ENCODE results near the gene GRM7. TPM values are rescaled to one million over a fixed set of nuclear protein-coding genes. Genes with fewer than 3 reads are reported as not detected.
A peak's percentile ranks its signal among the peaks of the same experiment; 100 is the strongest.

The GRM7 gene
- total and polyA plus RNA-seq, 2 experiments from 2014 or later: 1.7 to 2.7 TPM

- H3K79me2 ChIP-seq: no peaks in the 10 kb centered on the region
Observed at GRCh38 chr3:7305561-7305960, 444.6 kb downstream of the GRM7 start.

GRCh38 chr3:7306901-7307300 lies 446.0 kb downstream of the GRM7 start:
- no peak for TF ChIP-seq CTCF (IDR thresholded peaks at IDR 0.05; ENCODE audit: poor library complexity)
- TF ChIP-seq EZH2phosphoT487 (IDR thresholded peaks at IDR 0.05; ENCODE audit: low read depth, severe bottlenecking, unreplicated experiment): no peak
- TF ChIP-seq EZH2 (IDR thresholded peaks at IDR 0.05; ENCODE audit: borderline replicate concordance): no peak
- no peak for DNase-seq (ENCODE audit: low spot score)
- no peak overlapping the region for H3K4me3 ChIP-seq
- no peaks in the 10 kb centered on the region for H3K9me2 ChIP-seq (replicated peaks; ENCODE audit: insufficient read depth)
- H3K4me1 ChIP-seq (ENCODE audit: insufficient read depth): no peaks in the 10 kb centered on the region
- H3K27me3 ChIP-seq: no peaks in the 10 kb centered on the region
- no peak overlapping the region for H2AFZ ChIP-seq
- no peaks in the 10 kb centered on the region for H3K9me3 ChIP-seq (ENCODE audit: low read depth)
- H3K4me2 ChIP-seq: no peak overlapping the region
- no peaks in the 10 kb centered on the region for H3K79me2 ChIP-seq
- H4K20me1 ChIP-seq (ENCODE audit: insufficient read depth, poor library complexity, severe bottlenecking): no peaks in the 10 kb centered on the region
- WGBS (ENCODE audit: low lambda C conversion rate, missing lambda C conversion rate): 81% methylated on average over 3 of the region's 3 CpGs
- no peaks in the 10 kb centered on the region for H3K36me3 ChIP-seq (replicated peaks; ENCODE audit: insufficient read depth, low read depth)
- no peak overlapping the region for H3K27ac ChIP-seq

More at GRCh38 chr3:7305561-7305960, 444.6 kb downstream of the GRM7 start:
- Histone ChIP-seq H3K27me3 (no peaks in the 10 kb centered on the region), H3K36me3 (replicated peaks; ENCODE audit: insufficient read depth, low read depth) (no peaks in the 10 kb centered on the region), H3K9me3 (ENCODE audit: low read depth) (no peaks in the 10 kb centered on the region), H3K9me2 (replicated peaks; ENCODE audit: insufficient read depth) (no peaks in the 10 kb centered on the region), H3K4me1 (ENCODE audit: insufficient read depth) (no peaks in the 10 kb centered on the region), H3K4me3 (no peak overlapping the region), H4K20me1 (ENCODE audit: insufficient read depth, poor library complexity, severe bottlenecking) (no peaks in the 10 kb centered on the region), H3K4me2 (no peak overlapping the region), H2AFZ (no peak overlapping the region), H3K27ac (no peak overlapping the region)
- no peak for TF ChIP-seq EZH2 (IDR thresholded peaks at IDR 0.05; ENCODE audit: borderline replicate concordance)
- no peak for TF ChIP-seq EZH2phosphoT487 (IDR thresholded peaks at IDR 0.05; ENCODE audit: low read depth, severe bottlenecking, unreplicated experiment)
- no peak for TF ChIP-seq CTCF (IDR thresholded peaks at IDR 0.05; ENCODE audit: poor library complexity)
- DNase-seq (ENCODE audit: low spot score): no peak
- 83% methylated on average over 1 of the region's 1 CpG for WGBS (ENCODE audit: low lambda C conversion rate, missing lambda C conversion rate)

GRCh38 chr3:7307410-7307809 lies 446.5 kb downstream of the GRM7 start:
- TF ChIP-seq EZH2phosphoT487 (IDR thresholded peaks at IDR 0.05; ENCODE audit: low read depth, severe bottlenecking, unreplicated experiment): no peak
- TF ChIP-seq EZH2 (IDR thresholded peaks at IDR 0.05; ENCODE audit: borderline replicate concordance): no peak
- no peak for TF ChIP-seq CTCF (IDR thresholded peaks at IDR 0.05; ENCODE audit: poor library complexity)
- DNase-seq (ENCODE audit: low spot score): no peak
- WGBS (ENCODE audit: low lambda C conversion rate, missing lambda C conversion rate): 79% methylated on average over 2 of the region's 2 CpGs
- H3K4me3 ChIP-seq: no peak overlapping the region
- no peaks in the 10 kb centered on the region for H3K27me3 ChIP-seq
- H2AFZ ChIP-seq: no peak overlapping the region
- H4K20me1 ChIP-seq (ENCODE audit: insufficient read depth, poor library complexity, severe bottlenecking): no peaks in the 10 kb centered on the region
- no peaks in the 10 kb centered on the region for H3K4me1 ChIP-seq (ENCODE audit: insufficient read depth)
- no peak overlapping the region for H3K27ac ChIP-seq
- H3K9me2 ChIP-seq (replicated peaks; ENCODE audit: insufficient read depth): no peaks in the 10 kb centered on the region
- H3K4me2 ChIP-seq: no peak overlapping the region
- no peaks in the 10 kb centered on the region for H3K9me3 ChIP-seq (ENCODE audit: low read depth)
- no peaks in the 10 kb centered on the region for H3K79me2 ChIP-seq
- H3K36me3 ChIP-seq (replicated peaks; ENCODE audit: insufficient read depth, low read depth): no peaks in the 10 kb centered on the region

GRCh38 chr3:7309641-7310102 lies 448.8 kb downstream of the GRM7 start:
- H3K27ac ChIP-seq: no peak overlapping the region
- no peak for TF ChIP-seq EZH2phosphoT487 (IDR thresholded peaks at IDR 0.05; ENCODE audit: low read depth, severe bottlenecking, unreplicated experiment)
- TF ChIP-seq CTCF (IDR thresholded peaks at IDR 0.05; ENCODE audit: poor library complexity): no peak
- no peak for TF ChIP-seq EZH2 (IDR thresholded peaks at IDR 0.05; ENCODE audit: borderline replicate concordance)
- WGBS (ENCODE audit: low lambda C conversion rate, missing lambda C conversion rate): 46% methylated on average over 3 of the region's 3 CpGs
- peak overlapping the region; percentile 12 for H3K4me2 ChIP-seq
- H3K9me2 ChIP-seq (replicated peaks; ENCODE audit: insufficient read depth): no peaks in the 10 kb centered on the region
- no peak overlapping the region for H3K4me3 ChIP-seq
- DNase-seq (ENCODE audit: low spot score): peak; percentile 14
- H3K27me3 ChIP-seq: no peaks in the 10 kb centered on the region
- no peaks in the 10 kb centered on the region for H4K20me1 ChIP-seq (ENCODE audit: insufficient read depth, poor library complexity, severe bottlenecking)
- no peaks in the 10 kb centered on the region for H3K79me2 ChIP-seq
- H3K4me1 ChIP-seq (ENCODE audit: insufficient read depth): no peaks in the 10 kb centered on the region
- H2AFZ ChIP-seq: no peak overlapping the region
- no peaks in the 10 kb centered on the region for H3K9me3 ChIP-seq (ENCODE audit: low read depth)
- H3K36me3 ChIP-seq (replicated peaks; ENCODE audit: insufficient read depth, low read depth): no peaks in the 10 kb centered on the region
